Upper lobe of left lung (tissue), 4 donors: ENCODE results near the gene KRT78.

ENCODE experiments used
- CTCF ChIP-seq, 6 experiments: fragments of 450-650 bp in 4 of 6; fragments of 200-600 bp in 2 of 6; sonication (generic) in 2 of 6; IDR thresholded peaks; one replicate each; pipeline ENCODE4 v1.5.1; 2016 to 2019; ENCODE audit warnings: antibody characterized with exemption in 6 of 6
- EP300 ChIP-seq, 4 donors: sonication (generic); formaldehyde crosslinking; IDR thresholded peaks; one replicate each; pipeline ENCODE4 v1.5.1; 2017; ENCODE audit warnings: antibody characterized with exemption in 4 of 4, control low read depth in 2 of 4
- POLR2AphosphoS5 ChIP-seq, 2 donors: sonication (generic); formaldehyde crosslinking; IDR thresholded peaks; one replicate each; pipeline ENCODE4 v1.5.1; 2017; ENCODE audit warnings: antibody characterized with exemption in 2 of 2

- TF ChIP-seq CTCF (IDR thresholded peaks at IDR 0.05) (no peak), POLR2AphosphoS5 (IDR thresholded peaks at IDR 0.05) (no peak), EP300 (IDR thresholded peaks at IDR 0.05) (no peak)
Observed at GRCh38 chr12:52789637-52790426, 59.0 kb downstream of the KRT78 start.
